ENCODE data around the gene HSD11B1. TPM values are rescaled to one million over a fixed set of nuclear protein-coding genes. Genes with fewer than 3 reads are reported as not detected.

The HSD11B1 gene
- polyA plus RNA-seq, 3 donors, result not detected

- intact Hi-C loops (cut with micrococcal nuclease), result no loop called here
- no peak overlapping the region for H3K27ac ChIP-seq (ENCODE audit: low read depth in 1 of 2, low read length in 2 of 2)
- no peak overlapping the region for H2AFZ ChIP-seq (ENCODE audit: insufficient read depth, low read depth, low read length, poor library complexity, severe bottlenecking)
- Mint-ChIP-seq H3K36me3 (peaks cover 0 to 2% of the 10 kb centered on the region in 2 donors), H3K27me3 (ENCODE audit: low read depth in 3 of 3) (peaks cover 0 to 2% (median 0%) of the 10 kb centered on the region in 3 donors), H3K4me3 (no peak overlapping the region), H3K4me1 (peaks cover 4% of the 10 kb centered on the region), H3K9me3 (no peaks in the 10 kb centered on the region), H3K27ac (no peak overlapping the region)
- no peak for DNase-seq
- TF ChIP-seq CTCF (IDR thresholded peaks at IDR 0.05), result no peak
- no peak overlapping the region for H3K9ac ChIP-seq (ENCODE audit: insufficient read depth, low read length, poor library complexity, severe bottlenecking)
- H3K4me2 ChIP-seq (replicated peaks; ENCODE audit: extremely low read depth, low read length, poor library complexity, severe bottlenecking), result no peak overlapping the region
- no peaks in the 10 kb centered on the region for H4K20me1 ChIP-seq (ENCODE audit: insufficient read depth, low read length)
- no peaks in the 10 kb centered on the region for H3K79me2 ChIP-seq (ENCODE audit: insufficient read depth, low read length)
- no peak overlapping the region for H3K4me3 ChIP-seq (replicated peaks in 1 of 3; ENCODE audit: low read depth in 2 of 3, low read length in 3 of 3)
- 100% methylated on average over 1 of the region's 2 CpGs for WGBS (ENCODE audit: insufficient coverage)
- no peaks in the 10 kb centered on the region for H3K27me3 ChIP-seq (ENCODE audit: control insufficient read depth in 2 of 2, insufficient read depth in 2 of 2, low read length in 2 of 2)
- no peaks in the 10 kb centered on the region for H3K36me3 ChIP-seq (replicated peaks in 1 of 2; ENCODE audit: control insufficient read depth in 1 of 2, insufficient read depth in 2 of 2, low read length in 2 of 2)
- no peaks in the 10 kb centered on the region for H3K4me1 ChIP-seq (ENCODE audit: control insufficient read depth in 1 of 2, insufficient read depth in 2 of 2, low read length in 2 of 2)
- H3K9me3 ChIP-seq (replicated peaks in 1 of 2; ENCODE audit: control insufficient read depth in 1 of 2, insufficient read depth in 1 of 2, low read length in 2 of 2), result no peaks in the 10 kb centered on the region
Measured at GRCh38 chr1:209720826-209721225, 16.2 kb downstream of the HSD11B1 start.

- Histone ChIP-seq H3K79me2 (ENCODE audit: insufficient read depth, low read length) (no peaks in the 10 kb centered on the region), H2AFZ (ENCODE audit: insufficient read depth, low read depth, low read length, poor library complexity, severe bottlenecking) (no peak overlapping the region), H3K4me2 (replicated peaks; ENCODE audit: extremely low read depth, low read length, poor library complexity, severe bottlenecking) (no peak overlapping the region), H3K4me3 (replicated peaks in 1 of 3; ENCODE audit: low read depth in 2 of 3, low read length in 3 of 3) (no peak overlapping the region), H3K27me3 (ENCODE audit: control insufficient read depth in 2 of 2, insufficient read depth in 2 of 2, low read length in 2 of 2) (no peaks in the 10 kb centered on the region), H3K36me3 (replicated peaks in 1 of 2; ENCODE audit: control insufficient read depth in 1 of 2, insufficient read depth in 2 of 2, low read length in 2 of 2) (no peaks in the 10 kb centered on the region), H4K20me1 (ENCODE audit: insufficient read depth, low read length) (no peaks in the 10 kb centered on the region), H3K4me1 (ENCODE audit: control insufficient read depth in 1 of 2, insufficient read depth in 2 of 2, low read length in 2 of 2) (no peaks in the 10 kb centered on the region), H3K27ac (ENCODE audit: low read depth in 1 of 2, low read length in 2 of 2) (no peak overlapping the region), H3K9ac (ENCODE audit: insufficient read depth, low read length, poor library complexity, severe bottlenecking) (no peak overlapping the region), H3K9me3 (replicated peaks in 1 of 2; ENCODE audit: control insufficient read depth in 1 of 2, insufficient read depth in 1 of 2, low read length in 2 of 2) (no peaks in the 10 kb centered on the region)
- Mint-ChIP-seq H3K4me3 (no peak overlapping the region), H3K27ac (no peak overlapping the region), H3K4me1 (no peaks in the 10 kb centered on the region), H3K9me3 (no peaks in the 10 kb centered on the region), H3K27me3 (ENCODE audit: low read depth in 3 of 3) (peaks cover 0 to 2% (median 0%) of the 10 kb centered on the region in 3 donors), H3K36me3 (peaks cover 0 to 2% of the 10 kb centered on the region in 2 donors)
- no peak for DNase-seq
- WGBS (ENCODE audit: insufficient coverage), result no CpG with 5 or more reads among the region's 1 CpG
- intact Hi-C loops (cut with micrococcal nuclease), result no loop called here
- no peak for TF ChIP-seq CTCF (IDR thresholded peaks at IDR 0.05)
Measured at GRCh38 chr1:209721323-209721722, 16.7 kb downstream of the HSD11B1 start.

All from CD14-positive monocyte (primary cell).